Stomach (tissue), 9 donors: ENCODE results near the gene FBXW11. TPM values are rescaled to one million over a fixed set of nuclear protein-coding genes. Genes with fewer than 3 reads are reported as not detected.

Source experiments
- DNase-seq, 2 donors: peaks; one replicate each; pipeline versions ENCODE4 v3.0.0 to v3.0.0-alpha.2; 2013 to 2019
- H3K27ac ChIP-seq, 5 donors: fragments of 200-600 bp in 4 of 5; sonication (generic) in 4 of 5; one replicate each; pipeline ENCODE4 v1.5.1; 2013 to 2019; ENCODE audit warnings: mild to moderate bottlenecking in 1 of 5, moderate library complexity in 1 of 5
- H3K27me3 ChIP-seq, 3 donors: fragments of 200-600 bp; sonication (generic); one replicate each; pipeline ENCODE4 v1.5.1; 2017 to 2019; ENCODE audit warnings: mixed run types in 1 of 3
- H3K36me3 ChIP-seq, 4 donors: fragments of 200-600 bp; sonication (generic); 1 replicate in 3 of 4; 2 replicates in 1 of 4; pipeline ENCODE4 v1.5.1; 2016 to 2019
- H3K4me1 ChIP-seq, 4 donors: fragments of 200-600 bp; sonication (generic); one replicate each; pipeline ENCODE4 v1.5.1; 2016 to 2019
- H3K4me3 ChIP-seq, 4 donors: fragments of 200-600 bp; sonication (generic) in 3 of 4; one replicate each; pipeline ENCODE4 v1.5.1; 2016 to 2019; ENCODE audit warnings: mild to moderate bottlenecking in 1 of 4
- H3K9me3 ChIP-seq, 4 donors: fragments of 200-600 bp; sonication (generic); one replicate each; pipeline ENCODE4 v1.5.1; 2016 to 2019
- EP300 ChIP-seq: sonication (generic); formaldehyde crosslinking; IDR thresholded peaks from one replicate; pipeline ENCODE4 v1.6.1; 2017; ENCODE audit warnings: antibody characterized with exemption
- POLR2A ChIP-seq, 4 donors: fragments of 450-650 bp; IDR thresholded peaks; one replicate each; pipeline ENCODE4 v1.6.1; 2016; ENCODE audit warnings: antibody characterized with exemption in 4 of 4, control low read depth in 2 of 4, mild to moderate bottlenecking in 1 of 4, moderate library complexity in 1 of 4
- POLR2AphosphoS5 ChIP-seq, 3 donors: sonication (generic); formaldehyde crosslinking; IDR thresholded peaks; one replicate each; pipeline ENCODE4 v1.6.1; 2016; ENCODE audit warnings: antibody characterized with exemption in 3 of 3
- WGBS, 5 donors: extraction: QIAGEN DNeasy Blood & Tissue Kit in 3 of 5; methylation state at CpG; one replicate each; pipeline versions ENCODE4 v1.1.5 to v1.1.7; 2013 to 2018; 5-methylcytosine and 5-hydroxymethylcytosine counted together
- intact Hi-C: fragments of 100-400 bp; cut with DNase I; formaldehyde crosslinking; loops from one replicate; pipeline ENCODE4 v1.15.1; 2023; ENCODE audit warnings: low total_unique reads
- polyA plus RNA-seq, 3 donors: library from polyadenylated mRNA; stranded (reverse); fragments of 200-250 nt; gene quantifications; one replicate each; pipeline ENCODE4 v1.2.3, GENCODE V29; 2013
- total RNA-seq, 5 donors: library from RNA; depleted of rRNA; stranded (reverse); fragments of >200 nt; gene quantifications; one replicate each; pipeline versions ENCODE4 v1.1.0 to v1.2.3, GENCODE V29; 2014 to 2016
- TF ChIP-seq, protein P1 (sequence below), 7 experiments: fragments of 450-650 bp in 4 of 7; fragments of 200-600 bp in 3 of 7; sonication (generic) in 3 of 7; IDR thresholded peaks; one replicate each; pipeline ENCODE4 v1.5.1; 2016 to 2019; ENCODE audit warnings: antibody characterized with exemption in 7 of 7, control low read depth in 2 of 7, mild to moderate bottlenecking in 1 of 7
- donor health status: healthy with polysubstance abuse.
- donor health status: Bipolar disorder and iron deficiency.
- donor health status: healthy.

FBXW11 gene
- total and polyA plus RNA-seq, 8 donors = 4.3 to 117 (median 25.5) TPM

DNA sequence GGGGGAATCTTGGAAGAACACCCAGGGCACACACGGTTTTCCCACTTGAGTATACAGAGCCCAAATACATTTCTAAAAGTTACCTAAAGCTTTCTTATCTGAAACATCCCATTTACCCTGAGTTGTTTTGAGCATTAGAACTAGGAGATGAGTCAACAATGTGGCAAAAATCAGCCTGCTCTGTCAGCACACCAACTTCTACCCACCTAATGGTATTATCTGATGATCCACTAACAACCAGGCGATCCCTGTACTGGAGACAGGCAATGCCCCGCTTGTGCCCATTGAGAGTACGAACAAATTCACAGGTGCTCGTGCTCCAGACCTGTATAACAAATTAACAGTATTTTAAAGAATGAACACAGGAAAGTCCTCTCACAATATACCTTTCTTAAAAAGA, 133.8 kb downstream of the FBXW11 start:
- TF ChIP-seq POLR2A (IDR thresholded peaks at IDR 0.05) (no peak), EP300 (no peak), POLR2AphosphoS5 (IDR thresholded peaks at IDR 0.05) (no peak)
- TF ChIP-seq, protein P1, sequence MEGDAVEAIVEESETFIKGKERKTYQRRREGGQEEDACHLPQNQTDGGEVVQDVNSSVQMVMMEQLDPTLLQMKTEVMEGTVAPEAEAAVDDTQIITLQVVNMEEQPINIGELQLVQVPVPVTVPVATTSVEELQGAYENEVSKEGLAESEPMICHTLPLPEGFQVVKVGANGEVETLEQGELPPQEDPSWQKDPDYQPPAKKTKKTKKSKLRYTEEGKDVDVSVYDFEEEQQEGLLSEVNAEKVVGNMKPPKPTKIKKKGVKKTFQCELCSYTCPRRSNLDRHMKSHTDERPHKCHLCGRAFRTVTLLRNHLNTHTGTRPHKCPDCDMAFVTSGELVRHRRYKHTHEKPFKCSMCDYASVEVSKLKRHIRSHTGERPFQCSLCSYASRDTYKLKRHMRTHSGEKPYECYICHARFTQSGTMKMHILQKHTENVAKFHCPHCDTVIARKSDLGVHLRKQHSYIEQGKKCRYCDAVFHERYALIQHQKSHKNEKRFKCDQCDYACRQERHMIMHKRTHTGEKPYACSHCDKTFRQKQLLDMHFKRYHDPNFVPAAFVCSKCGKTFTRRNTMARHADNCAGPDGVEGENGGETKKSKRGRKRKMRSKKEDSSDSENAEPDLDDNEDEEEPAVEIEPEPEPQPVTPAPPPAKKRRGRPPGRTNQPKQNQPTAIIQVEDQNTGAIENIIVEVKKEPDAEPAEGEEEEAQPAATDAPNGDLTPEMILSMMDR (IDR thresholded peaks at IDR 0.05) = no peak
- 84 to 91% (median 88%) methylated on average over 5 of the region's 5 CpGs for whole genome bisulfite sequencing, 5 donors
- intact Hi-C loops = no loop called here
- H3K27me3 ChIP-seq = no peaks in the 10 kb centered on the region
- H3K4me3 ChIP-seq = no peak overlapping the region
- H3K4me1 ChIP-seq = peaks cover 0 to 8% (median 0%) of the 10 kb centered on the region in 4 donors
- no peaks in the 10 kb centered on the region for H3K9me3 ChIP-seq
- DNase-seq = no peak
- no peak overlapping the region for H3K27ac ChIP-seq
- H3K36me3 ChIP-seq = peaks cover 48 to 99% (median 98%) of the 10 kb centered on the region in 4 donors

DNA sequence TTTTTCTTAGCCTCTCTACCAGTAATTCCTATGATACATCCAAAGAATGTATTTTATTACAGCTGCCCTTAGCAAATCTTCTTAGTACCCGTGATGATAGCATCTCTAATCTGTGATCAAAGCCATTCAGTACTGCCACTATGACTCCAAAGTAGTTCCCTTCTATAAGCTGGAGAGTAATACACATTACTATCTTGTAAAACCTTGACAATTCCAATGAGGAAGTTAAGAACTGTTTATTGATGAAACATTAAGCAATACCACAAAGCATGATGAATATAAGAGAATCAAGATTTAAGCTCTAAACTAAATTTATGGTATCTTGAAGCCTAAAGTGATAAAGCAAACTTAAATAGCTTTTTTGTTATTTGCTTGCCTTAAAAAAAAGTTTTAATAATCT, 134.7 kb downstream of the FBXW11 start:
- 60 to 78% (median 70%) methylated on average over 1 of the region's 1 CpG for WGBS, 5 donors

DNA sequence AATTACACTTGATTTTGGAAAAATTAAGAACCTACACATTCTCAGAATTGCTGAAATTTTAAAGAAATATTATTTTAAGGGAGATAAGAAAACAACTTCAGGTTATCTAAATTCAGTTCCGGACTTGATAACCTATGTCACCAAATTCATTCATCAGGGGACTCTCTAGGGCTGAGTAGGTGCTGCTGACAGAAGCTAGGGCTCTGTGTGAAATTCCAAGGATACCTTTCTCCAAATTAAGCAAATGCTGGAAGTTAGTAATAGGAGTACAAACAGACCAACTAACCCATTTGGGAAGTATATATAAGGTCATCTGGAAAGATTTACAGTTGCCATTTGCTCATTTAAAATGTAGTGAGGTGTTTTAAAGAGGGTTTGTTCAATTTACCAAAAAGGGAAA, 136.5 kb downstream of the FBXW11 start:
- no peak overlapping the region for H3K4me3 ChIP-seq
- no peaks in the 10 kb centered on the region for H3K27me3 ChIP-seq
- intact Hi-C loops = no loop called here
- peaks cover 0 to 8% (median 0%) of the 10 kb centered on the region in 4 donors for H3K4me1 ChIP-seq
- no peak overlapping the region for H3K27ac ChIP-seq
- no peaks in the 10 kb centered on the region for H3K9me3 ChIP-seq
- peaks cover 33 to 98% (median 91%) of the 10 kb centered on the region in 4 donors for H3K36me3 ChIP-seq
- no peak for DNase-seq
- WGBS, 5 donors = 25 to 44% (median 34%) methylated on average over 1 of the region's 1 CpG
- TF ChIP-seq POLR2A (IDR thresholded peaks at IDR 0.05) = no peak
- no peak for TF ChIP-seq EP300
- TF ChIP-seq, protein P1 (IDR thresholded peaks at IDR 0.05) = no peak
- TF ChIP-seq POLR2AphosphoS5 (IDR thresholded peaks at IDR 0.05) = no peak

More for the DNA sequence above, 134.7 kb downstream of the FBXW11 start:
- Histone ChIP-seq H3K27me3 (no peaks in the 10 kb centered on the region), H3K9me3 (no peaks in the 10 kb centered on the region), H3K4me3 (no peak overlapping the region), H3K4me1 (peaks cover 0 to 8% (median 0%) of the 10 kb centered on the region in 4 donors), H3K27ac (no peak overlapping the region), H3K36me3 (peaks cover 43 to 99% (median 98%) of the 10 kb centered on the region in 4 donors)
- TF ChIP-seq POLR2A (IDR thresholded peaks at IDR 0.05) (no peak), POLR2AphosphoS5 (IDR thresholded peaks at IDR 0.05) (no peak), EP300 (no peak)
- TF ChIP-seq, protein P1 (IDR thresholded peaks at IDR 0.05) = no peak
- DNase-seq = no peak
- intact Hi-C loops = no loop called here

DNA sequence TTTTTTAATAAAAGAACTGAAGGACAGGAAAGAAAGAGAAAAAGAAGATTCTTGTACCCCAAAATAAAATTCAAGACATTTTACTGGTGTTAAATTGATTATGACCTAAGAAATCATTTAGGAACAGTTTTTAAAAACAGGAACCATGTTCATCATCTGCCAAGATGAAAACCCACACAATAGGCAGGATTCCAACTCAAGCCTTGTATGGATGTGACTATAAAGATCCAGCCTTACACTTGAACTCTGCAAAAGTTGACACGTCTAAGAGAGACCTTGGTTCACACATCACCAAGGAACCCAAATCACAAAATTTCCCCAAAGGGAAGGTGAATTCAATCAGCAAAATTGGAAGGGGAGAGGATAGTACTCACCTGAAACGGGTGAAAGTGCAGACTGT, 138.2 kb downstream of the FBXW11 start:
- Histone ChIP-seq H3K36me3 (peaks cover 28 to 98% (median 84%) of the 10 kb centered on the region in 4 donors), H3K27ac (no peak overlapping the region), H3K27me3 (no peaks in the 10 kb centered on the region), H3K4me1 (peaks cover 0 to 12% (median under 1%) of the 10 kb centered on the region in 4 donors), H3K4me3 (no peak overlapping the region), H3K9me3 (no peaks in the 10 kb centered on the region)
- TF ChIP-seq, protein P1 (IDR thresholded peaks at IDR 0.05) = no peak
- TF ChIP-seq POLR2AphosphoS5 (IDR thresholded peaks at IDR 0.05) = no peak
- TF ChIP-seq POLR2A (IDR thresholded peaks at IDR 0.05) = no peak
- no peak for TF ChIP-seq EP300
- WGBS, 5 donors = 60 to 83% (median 71%) methylated on average over 2 of the region's 2 CpGs
- DNase-seq = no peak
- intact Hi-C loops = no loop called here
